ENCODE measurements around the gene CREM.

- no peak for TF ChIP-seq POLR2A (IDR thresholded peaks at IDR 0.05; ENCODE audit: low read depth, low read length)
- TF ChIP-seq POLR2AphosphoS5 (IDR thresholded peaks at IDR 0.05; ENCODE audit: low read depth, low read length), result no peak
These were observed 35.3 kb downstream of the CREM start for GRCh38 chr10:35161906-35162305.

Data from GM12892 (cell line).